Measurements from ENCODE around the gene COQ9.
"Not testable (repeated sequence)": the region's sequence is repeated elsewhere in the genome, so short reads cannot be mapped to it uniquely, and the experiment has no call there.

Gene COQ9

GRCh38 chr16:57430955-57431354 is 16.3 kb upstream of the COQ9 start:
- no peak overlapping the region for H3K18ac ChIP-seq (ENCODE audit: low read length)
- no peak overlapping the region for H2BK15ac ChIP-seq (replicated peaks; ENCODE audit: low read depth)
- no peak overlapping the region for H3K9ac ChIP-seq (ENCODE audit: low read length)
- H3K36me3 ChIP-seq (ENCODE audit: control insufficient read depth, insufficient read depth, low read length) = peaks cover 9% of the 10 kb centered on the region
- H3K27me3 ChIP-seq (ENCODE audit: insufficient read depth, low read length, poor library complexity) = no peaks in the 10 kb centered on the region
- no peak overlapping the region for H4K5ac ChIP-seq (ENCODE audit: low read length)
- H3K56ac ChIP-seq (ENCODE audit: low read length) = no peak overlapping the region
- WGBS (ENCODE audit: extremely low coverage, insufficient coverage, low lambda C conversion rate) = no CpG with 5 or more reads among the region's 5 CpGs
- H3K79me2 ChIP-seq (ENCODE audit: control insufficient read depth, insufficient read depth, low read length) = no peaks in the 10 kb centered on the region
- no peak overlapping the region for H2AK5ac ChIP-seq (ENCODE audit: low read length)
- H2BK120ac ChIP-seq (ENCODE audit: low read depth, low read length) = no peak overlapping the region
- H3K4me1 ChIP-seq (ENCODE audit: control insufficient read depth, low read depth, low read length) = no peaks in the 10 kb centered on the region
- no peak overlapping the region for H3K4me2 ChIP-seq (ENCODE audit: low read length)
- no peaks in the 10 kb centered on the region for H3K79me1 ChIP-seq (ENCODE audit: low read length)
- H4K8ac ChIP-seq (ENCODE audit: low read depth, low read length) = no peak overlapping the region
- H2BK5ac ChIP-seq (ENCODE audit: low read length) = no peak overlapping the region
- no peak overlapping the region for H3K23ac ChIP-seq (ENCODE audit: low read length)
- DNase-seq = no peak
- no peak overlapping the region for H3K4ac ChIP-seq (ENCODE audit: low read depth, low read length)
- no peak overlapping the region for H3K27ac ChIP-seq (ENCODE audit: low read depth, low read length)
- H3K4me3 ChIP-seq (ENCODE audit: low read length) = no peak overlapping the region

GRCh38 chr16:57432505-57432904 is 14.8 kb upstream of the COQ9 start:
- Histone ChIP-seq H2BK15ac (replicated peaks; ENCODE audit: low read depth) (no peak overlapping the region), H3K79me2 (ENCODE audit: control insufficient read depth, insufficient read depth, low read length) (no peaks in the 10 kb centered on the region), H3K4ac (ENCODE audit: low read depth, low read length) (no peak overlapping the region), H3K27ac (ENCODE audit: low read depth, low read length) (no peak overlapping the region), H3K18ac (ENCODE audit: low read length) (no peak overlapping the region), H3K79me1 (ENCODE audit: low read length) (no peaks in the 10 kb centered on the region), H3K27me3 (ENCODE audit: insufficient read depth, low read length, poor library complexity) (no peaks in the 10 kb centered on the region), H3K4me1 (ENCODE audit: control insufficient read depth, low read depth, low read length) (no peaks in the 10 kb centered on the region), H3K56ac (ENCODE audit: low read length) (no peak overlapping the region), H3K4me3 (ENCODE audit: low read length) (no peak overlapping the region), H4K5ac (ENCODE audit: low read length) (no peak overlapping the region), H2BK120ac (ENCODE audit: low read depth, low read length) (no peak overlapping the region), H2BK5ac (ENCODE audit: low read length) (no peak overlapping the region), H4K8ac (ENCODE audit: low read depth, low read length) (no peak overlapping the region), H2AK5ac (ENCODE audit: low read length) (no peak overlapping the region), H3K4me2 (ENCODE audit: low read length) (no peak overlapping the region), H3K9ac (ENCODE audit: low read length) (no peak overlapping the region), H3K36me3 (ENCODE audit: control insufficient read depth, insufficient read depth, low read length) (peaks cover 9% of the 10 kb centered on the region), H3K23ac (ENCODE audit: low read length) (no peak overlapping the region)
- no peak for DNase-seq
- WGBS (ENCODE audit: extremely low coverage, insufficient coverage, low lambda C conversion rate) = no CpG with 5 or more reads among the region's 2 CpGs

GRCh38 chr16:57432989-57433388 is 14.3 kb upstream of the COQ9 start:
- H3K27me3 ChIP-seq (ENCODE audit: insufficient read depth, low read length, poor library complexity) = no peaks in the 10 kb centered on the region
- H3K79me2 ChIP-seq (ENCODE audit: control insufficient read depth, insufficient read depth, low read length) = no peaks in the 10 kb centered on the region
- no peak overlapping the region for H2BK15ac ChIP-seq (replicated peaks; ENCODE audit: low read depth)
- no peaks in the 10 kb centered on the region for H3K79me1 ChIP-seq (ENCODE audit: low read length)
- H4K5ac ChIP-seq (ENCODE audit: low read length) = no peak overlapping the region
- H2BK5ac ChIP-seq (ENCODE audit: low read length) = no peak overlapping the region
- H3K4me2 ChIP-seq (ENCODE audit: low read length) = no peak overlapping the region
- H3K23ac ChIP-seq (ENCODE audit: low read length) = no peak overlapping the region
- no peak overlapping the region for H2AK5ac ChIP-seq (ENCODE audit: low read length)
- H3K56ac ChIP-seq (ENCODE audit: low read length) = no peak overlapping the region
- H3K4me1 ChIP-seq (ENCODE audit: control insufficient read depth, low read depth, low read length) = no peaks in the 10 kb centered on the region
- H3K4ac ChIP-seq (ENCODE audit: low read depth, low read length) = no peak overlapping the region
- no peak overlapping the region for H4K8ac ChIP-seq (ENCODE audit: low read depth, low read length)
- H3K27ac ChIP-seq (ENCODE audit: low read depth, low read length) = no peak overlapping the region
- no peak overlapping the region for H3K4me3 ChIP-seq (ENCODE audit: low read length)
- no peak overlapping the region for H2BK120ac ChIP-seq (ENCODE audit: low read depth, low read length)
- no peak overlapping the region for H3K9ac ChIP-seq (ENCODE audit: low read length)
- H3K18ac ChIP-seq (ENCODE audit: low read length) = no peak overlapping the region
- no peak for DNase-seq
- peaks cover 9% of the 10 kb centered on the region for H3K36me3 ChIP-seq (ENCODE audit: control insufficient read depth, insufficient read depth, low read length)
- no CpG with 5 or more reads among the region's 3 CpGs for WGBS (ENCODE audit: extremely low coverage, insufficient coverage, low lambda C conversion rate)

DNA sequence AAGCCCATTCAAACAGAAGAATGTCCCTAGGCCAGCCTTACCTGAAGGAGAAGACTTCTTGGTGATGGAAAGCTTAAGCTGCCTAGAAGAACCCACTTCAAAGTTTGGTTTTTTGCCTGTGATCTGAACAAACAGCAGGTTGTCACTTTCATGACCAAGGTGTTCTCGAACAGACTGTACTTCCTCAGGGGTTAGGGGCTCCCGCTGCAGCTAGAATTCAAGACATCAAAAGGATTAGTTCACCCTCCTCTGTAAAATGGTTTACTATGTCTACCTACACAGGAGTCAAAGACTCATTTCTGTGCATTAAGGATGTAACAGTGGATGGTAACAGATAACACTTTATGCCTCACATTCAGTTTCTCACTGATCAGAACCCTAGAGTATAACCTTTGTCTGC is 13.3 kb upstream of the COQ9 start:
- Histone ChIP-seq H3K9ac (ENCODE audit: low read length) (no peak overlapping the region), H2BK15ac (replicated peaks; ENCODE audit: low read depth) (no peak overlapping the region), H3K23ac (ENCODE audit: low read length) (no peak overlapping the region), H3K4me2 (ENCODE audit: low read length) (no peak overlapping the region), H3K4ac (ENCODE audit: low read depth, low read length) (no peak overlapping the region), H2AK5ac (ENCODE audit: low read length) (no peak overlapping the region), H3K4me1 (ENCODE audit: control insufficient read depth, low read depth, low read length) (no peaks in the 10 kb centered on the region), H3K18ac (ENCODE audit: low read length) (no peak overlapping the region), H3K36me3 (ENCODE audit: control insufficient read depth, insufficient read depth, low read length) (peaks cover 9% of the 10 kb centered on the region), H4K8ac (ENCODE audit: low read depth, low read length) (no peak overlapping the region), H3K56ac (ENCODE audit: low read length) (no peak overlapping the region), H3K27ac (ENCODE audit: low read depth, low read length) (no peak overlapping the region), H3K4me3 (ENCODE audit: low read length) (no peak overlapping the region), H4K5ac (ENCODE audit: low read length) (no peak overlapping the region), H3K27me3 (ENCODE audit: insufficient read depth, low read length, poor library complexity) (no peaks in the 10 kb centered on the region), H2BK5ac (ENCODE audit: low read length) (no peak overlapping the region), H2BK120ac (ENCODE audit: low read depth, low read length) (no peak overlapping the region), H3K79me2 (ENCODE audit: control insufficient read depth, insufficient read depth, low read length) (no peaks in the 10 kb centered on the region), H3K79me1 (ENCODE audit: low read length) (no peaks in the 10 kb centered on the region)
- WGBS (ENCODE audit: extremely low coverage, insufficient coverage, low lambda C conversion rate) = no CpG with 5 or more reads among the region's 2 CpGs
- DNase-seq = no peak

DNA sequence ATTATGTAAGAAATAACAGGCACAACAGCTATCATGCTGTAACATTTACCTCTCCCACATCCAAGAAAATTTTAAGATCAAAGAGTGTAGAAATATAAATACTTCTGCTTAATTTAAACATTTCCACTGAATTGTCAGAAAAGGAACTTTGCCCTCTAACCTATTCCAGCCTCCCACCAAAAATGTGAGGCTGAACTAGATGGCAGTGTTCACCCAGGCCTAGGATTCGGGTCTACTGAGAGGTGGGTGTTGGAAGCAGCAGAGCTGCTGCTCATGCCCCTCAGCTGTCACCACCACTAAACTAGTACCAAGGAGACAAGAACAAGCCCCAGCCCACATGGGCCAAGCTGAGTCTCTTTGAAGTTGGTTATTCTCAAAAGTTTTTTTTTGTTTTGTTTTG is 11.4 kb upstream of the COQ9 start:
- Histone ChIP-seq H3K36me3 (ENCODE audit: control insufficient read depth, insufficient read depth, low read length) (peaks cover 7% of the 10 kb centered on the region), H3K79me2 (ENCODE audit: control insufficient read depth, insufficient read depth, low read length) (no peaks in the 10 kb centered on the region), H3K9ac (ENCODE audit: low read length) (no peak overlapping the region), H4K5ac (ENCODE audit: low read length) (no peak overlapping the region), H3K79me1 (ENCODE audit: low read length) (no peaks in the 10 kb centered on the region), H3K18ac (ENCODE audit: low read length) (no peak overlapping the region), H2BK120ac (ENCODE audit: low read depth, low read length) (no peak overlapping the region), H3K4me2 (ENCODE audit: low read length) (no peak overlapping the region), H3K4ac (ENCODE audit: low read depth, low read length) (no peak overlapping the region), H3K27me3 (ENCODE audit: insufficient read depth, low read length, poor library complexity) (no peaks in the 10 kb centered on the region), H3K27ac (ENCODE audit: low read depth, low read length) (no peak overlapping the region), H2BK5ac (ENCODE audit: low read length) (no peak overlapping the region), H2BK15ac (replicated peaks; ENCODE audit: low read depth) (no peak overlapping the region), H2AK5ac (ENCODE audit: low read length) (no peak overlapping the region), H4K8ac (ENCODE audit: low read depth, low read length) (no peak overlapping the region), H3K4me3 (ENCODE audit: low read length) (no peak overlapping the region), H3K56ac (ENCODE audit: low read length) (no peak overlapping the region), H3K4me1 (ENCODE audit: control insufficient read depth, low read depth, low read length) (no peaks in the 10 kb centered on the region), H3K23ac (ENCODE audit: low read length) (no peak overlapping the region)
- no peak for DNase-seq
- no CpG with 5 or more reads among the region's 1 CpG for WGBS (ENCODE audit: extremely low coverage, insufficient coverage, low lambda C conversion rate)

GRCh38 chr16:57439947-57440346 is 7.3 kb upstream of the COQ9 start:
- not testable (repeated sequence) for DNase-seq

More at GRCh38 chr16:57439947-57440346, 7.3 kb upstream of the COQ9 start:
- H3K4ac ChIP-seq (ENCODE audit: low read depth, low read length); H3K36me3 ChIP-seq (ENCODE audit: control insufficient read depth, insufficient read depth, low read length); H2BK120ac ChIP-seq (ENCODE audit: low read depth, low read length); H4K8ac ChIP-seq (ENCODE audit: low read depth, low read length); H3K4me3 ChIP-seq (ENCODE audit: low read length); H3K4me1 ChIP-seq (ENCODE audit: control insufficient read depth, low read depth, low read length); H2BK5ac ChIP-seq (ENCODE audit: low read length); H3K56ac ChIP-seq (ENCODE audit: low read length); H3K9ac ChIP-seq (ENCODE audit: low read length); H3K18ac ChIP-seq (ENCODE audit: low read length); H4K5ac ChIP-seq (ENCODE audit: low read length); H3K27me3 ChIP-seq (ENCODE audit: insufficient read depth, low read length, poor library complexity); H3K4me2 ChIP-seq (ENCODE audit: low read length); H3K79me2 ChIP-seq (ENCODE audit: control insufficient read depth, insufficient read depth, low read length); H2AK5ac ChIP-seq (ENCODE audit: low read length); H3K23ac ChIP-seq (ENCODE audit: low read length); H3K27ac ChIP-seq (ENCODE audit: low read depth, low read length); H2BK15ac ChIP-seq (replicated peaks; ENCODE audit: low read depth); H3K79me1 ChIP-seq (ENCODE audit: low read length): not testable (repeated sequence)
- no CpG with 5 or more reads among the region's 8 CpGs for WGBS (ENCODE audit: extremely low coverage, insufficient coverage, low lambda C conversion rate)

Measured in mesendoderm (in vitro differentiated cells).